DMS53 treated with DMSO at 0.1 percent for 48 hours (cell line): Measurements from ENCODE around the gene RGS9.
"Not testable (repeated sequence)": the region's sequence is repeated elsewhere in the genome, so short reads cannot be mapped to it uniquely, and the experiment has no call there.

Source experiments
- DNase-seq: peaks from one replicate; lab custom pipeline; 2025; ENCODE audit not compliant: unreplicated experiment; lab: John Stamatoyannopoulos, UW

Gene RGS9

GRCh38 chr17:65180752-65181236 is 43.6 kb downstream of the RGS9 start:
- DNase-seq = not testable (repeated sequence)

GRCh38 chr17:65181237-65182061 is 44.3 kb downstream of the RGS9 start:
- no peak for DNase-seq

GRCh38 chr17:65182233-65182632 is 45.1 kb downstream of the RGS9 start:
- no peak for DNase-seq

GRCh38 chr17:65183736-65184135 is 46.6 kb downstream of the RGS9 start:
- DNase-seq = no peak

- DNase-seq = no peak
These were observed 47.2 kb downstream of the RGS9 start for GRCh38 chr17:65184235-65184959.

- no peak for DNase-seq
These were observed 47.9 kb downstream of the RGS9 start for GRCh38 chr17:65185062-65185461.

GRCh38 chr17:65185668-65186382 is 48.7 kb downstream of the RGS9 start:
- no peak for DNase-seq

GRCh38 chr17:65190467-65191097 is 53.4 kb downstream of the RGS9 start:
- DNase-seq = no peak

GRCh38 chr17:65191811-65192740 is 54.9 kb downstream of the RGS9 start:
- no peak for DNase-seq

- DNase-seq = no peak
These were observed 56.1 kb downstream of the RGS9 start for GRCh38 chr17:65193305-65193704.

GRCh38 chr17:65193716-65194293 is 56.6 kb downstream of the RGS9 start:
- DNase-seq = no peak

GRCh38 chr17:65194670-65195334 is 57.6 kb downstream of the RGS9 start:
- no peak for DNase-seq

- DNase-seq = no peak
These were observed 58.5 kb downstream of the RGS9 start for GRCh38 chr17:65195716-65196115.

- no peak for DNase-seq
These were observed 59.4 kb downstream of the RGS9 start for GRCh38 chr17:65196617-65197016.

- DNase-seq = no peak
These were observed 60.0 kb downstream of the RGS9 start for GRCh38 chr17:65197201-65197600.

- peak; percentile 24 for DNase-seq
These were observed 61.6 kb downstream of the RGS9 start for GRCh38 chr17:65198653-65199382.

GRCh38 chr17:65201331-65201730 is 64.2 kb downstream of the RGS9 start:
- no peak for DNase-seq

GRCh38 chr17:65202844-65203571 is 65.8 kb downstream of the RGS9 start:
- DNase-seq = no peak
